RWPE2 (cell line): Measurements from ENCODE around the gene CHPF2.

Source experiments
- ATAC-seq: fragments of 200-7000 bp; cut with Tn5 transposase; 3 replicates; pipeline ENCODE4 v1.9.1; 2021; ENCODE audit warnings: low read depth
- DNase-seq: peaks from one replicate; pipeline ENCODE4 v3.0.0-alpha.2; 2020; ENCODE audit warnings: low spot score
- H3K27ac ChIP-seq: fragments of 450-650 bp; 2 replicates; pipeline ENCODE4 v1.5.1; 2017; ENCODE audit warnings: mild to moderate bottlenecking; ENCODE audit not compliant: poor library complexity, severe bottlenecking
- H3K27me3 ChIP-seq: fragments of 250-450 bp; sonication (Bioruptor Pico); 2 replicates; pipeline ENCODE4 v1.5.1; 2021; ENCODE audit warnings: mild to moderate bottlenecking, moderate library complexity; ENCODE audit not compliant: insufficient read depth, poor library complexity, severe bottlenecking
- H3K36me3 ChIP-seq: fragments of 250-450 bp; sonication (Bioruptor Pico); 2 replicates; pipeline ENCODE4 v1.5.1; 2020; ENCODE audit warnings: low read depth, mild to moderate bottlenecking, moderate library complexity
- H3K4me1 ChIP-seq: fragments of 250-450 bp; sonication (Bioruptor Pico); 2 replicates; pipeline ENCODE4 v1.5.1; 2021; ENCODE audit warnings: mild to moderate bottlenecking, moderate library complexity; ENCODE audit not compliant: insufficient read depth, poor library complexity, severe bottlenecking
- H3K4me3 ChIP-seq: fragments of 250-450 bp; sonication (Bioruptor Pico); 2 replicates; pipeline ENCODE4 v1.5.1; 2021; ENCODE audit warnings: mild to moderate bottlenecking, moderate library complexity; ENCODE audit not compliant: severe bottlenecking
- H3K9me3 ChIP-seq: fragments of 250-450 bp; sonication (Bioruptor Pico); 2 replicates; pipeline ENCODE4 v1.5.1; 2021; ENCODE audit warnings: mild to moderate bottlenecking, moderate library complexity; ENCODE audit not compliant: severe bottlenecking
- CTCF ChIP-seq: fragments of 450-650 bp; IDR thresholded peaks from one replicate; pipeline ENCODE4 v1.5.1; 2017; ENCODE audit warnings: mild to moderate bottlenecking, moderate library complexity; ENCODE audit not compliant: poor library complexity, severe bottlenecking

The CHPF2 gene

GRCh38 chr7:151188252-151188542, 44.1 kb upstream of the CHPF2 start:
- no peaks in the 10 kb centered on the region for H3K4me1 ChIP-seq
- no peaks in the 10 kb centered on the region for H3K9me3 ChIP-seq
- ATAC-seq: no peak
- H3K27ac ChIP-seq: no peak overlapping the region
- H3K27me3 ChIP-seq: peaks cover 15% of the 10 kb centered on the region
- no peak for DNase-seq
- no peak for TF ChIP-seq CTCF
- H3K4me3 ChIP-seq: no peak overlapping the region
- no peaks in the 10 kb centered on the region for H3K36me3 ChIP-seq

GRCh38 chr7:151189038-151189437, 43.2 kb upstream of the CHPF2 start:
- no peak overlapping the region for H3K27ac ChIP-seq
- H3K36me3 ChIP-seq: no peaks in the 10 kb centered on the region
- H3K4me1 ChIP-seq: no peaks in the 10 kb centered on the region
- peaks cover 15% of the 10 kb centered on the region for H3K27me3 ChIP-seq
- no peak overlapping the region for H3K4me3 ChIP-seq
- TF ChIP-seq CTCF: no peak
- DNase-seq (no peak), ATAC-seq (no peak)
- H3K9me3 ChIP-seq: no peaks in the 10 kb centered on the region

GRCh38 chr7:151191544-151191943, 40.7 kb upstream of the CHPF2 start:
- TF ChIP-seq CTCF: no peak
- peaks cover 21% of the 10 kb centered on the region for H3K27me3 ChIP-seq
- no peak for DNase-seq

GRCh38 chr7:151192002-151192539, 40.2 kb upstream of the CHPF2 start:
- ATAC-seq (no peak), DNase-seq (no peak)
- Histone ChIP-seq H3K36me3 (no peaks in the 10 kb centered on the region), H3K9me3 (no peaks in the 10 kb centered on the region), H3K4me1 (no peaks in the 10 kb centered on the region), H3K27me3 (peaks cover 25% of the 10 kb centered on the region), H3K27ac (no peak overlapping the region), H3K4me3 (no peak overlapping the region)
- TF ChIP-seq CTCF: no peak

More at GRCh38 chr7:151191544-151191943, 40.7 kb upstream of the CHPF2 start:
- Histone ChIP-seq H3K27ac (no peak overlapping the region), H3K36me3 (no peaks in the 10 kb centered on the region), H3K4me1 (no peaks in the 10 kb centered on the region), H3K9me3 (no peaks in the 10 kb centered on the region), H3K4me3 (no peak overlapping the region)
- ATAC-seq: no peak

- Histone ChIP-seq H3K4me1 (no peaks in the 10 kb centered on the region), H3K27me3 (peaks cover 29% of the 10 kb centered on the region)
- DNase-seq: no peak
Observed at GRCh38 chr7:151193203-151193978, 38.9 kb upstream of the CHPF2 start.

More at GRCh38 chr7:151193203-151193978, 38.9 kb upstream of the CHPF2 start:
- Histone ChIP-seq H3K4me3 (no peak overlapping the region), H3K9me3 (no peaks in the 10 kb centered on the region), H3K27ac (no peak overlapping the region), H3K36me3 (no peaks in the 10 kb centered on the region)
- no peak for TF ChIP-seq CTCF
- ATAC-seq: no peak
